ENCODE data around the gene PDE1C.

DNA sequence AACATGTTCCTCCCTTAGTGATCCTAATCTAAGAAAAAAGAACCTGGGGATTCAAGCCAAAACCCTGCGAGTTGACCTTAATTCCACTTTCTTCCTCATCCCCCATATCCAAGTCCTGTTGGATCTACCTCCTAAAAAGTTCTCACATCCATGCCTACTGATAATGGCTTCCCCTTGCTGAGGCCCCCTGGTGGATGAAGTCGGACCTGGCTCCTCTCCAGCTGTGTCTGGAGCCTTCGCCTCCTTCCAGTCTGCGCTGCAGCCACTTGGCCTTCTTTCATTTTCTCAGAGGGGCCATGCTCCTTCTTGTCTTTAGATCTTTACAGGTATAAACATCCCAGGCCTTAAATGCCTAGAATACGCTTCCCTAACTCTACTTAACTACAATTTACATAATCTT is 8.1 kb downstream of the PDE1C start:
- TF ChIP-seq PKNOX1 (IDR thresholded peaks at IDR 0.05) = no peak
- no peak for TF ChIP-seq HDGF (IDR thresholded peaks at IDR 0.05; ENCODE audit: borderline replicate concordance)
- TF ChIP-seq TARDBP (IDR thresholded peaks at IDR 0.05) = no peak
- no peak for TF ChIP-seq SUZ12 (IDR thresholded peaks at IDR 0.05)
- no peak for TF ChIP-seq SP1 (IDR thresholded peaks at IDR 0.05)
- no peak for TF ChIP-seq FOXM1 (IDR thresholded peaks at IDR 0.05; ENCODE audit: borderline replicate concordance)
- no peak for TF ChIP-seq FOXA1 (IDR thresholded peaks at IDR 0.05)
- no peak for TF ChIP-seq BHLHE40 (IDR thresholded peaks at IDR 0.05; ENCODE audit: borderline replicate concordance)
